Body of pancreas (tissue), 4 donors: ENCODE results near the gene RNF130.

Experiments used
- POLR2A ChIP-seq, 3 donors: fragments of 450-650 bp; IDR thresholded peaks; one replicate each; pipeline ENCODE4 v1.6.1; 2016; ENCODE audit warnings: antibody characterized with exemption in 3 of 3, mild to moderate bottlenecking in 2 of 3
- TF ChIP-seq, protein P1 (sequence below), 7 experiments: fragments of 450-650 bp in 4 of 7; fragments of 200-600 bp in 3 of 7; sonication (generic) in 3 of 7; IDR thresholded peaks; one replicate each; pipeline ENCODE4 v1.5.1; 2016 to 2019; ENCODE audit warnings: antibody characterized with exemption in 7 of 7

DNA sequence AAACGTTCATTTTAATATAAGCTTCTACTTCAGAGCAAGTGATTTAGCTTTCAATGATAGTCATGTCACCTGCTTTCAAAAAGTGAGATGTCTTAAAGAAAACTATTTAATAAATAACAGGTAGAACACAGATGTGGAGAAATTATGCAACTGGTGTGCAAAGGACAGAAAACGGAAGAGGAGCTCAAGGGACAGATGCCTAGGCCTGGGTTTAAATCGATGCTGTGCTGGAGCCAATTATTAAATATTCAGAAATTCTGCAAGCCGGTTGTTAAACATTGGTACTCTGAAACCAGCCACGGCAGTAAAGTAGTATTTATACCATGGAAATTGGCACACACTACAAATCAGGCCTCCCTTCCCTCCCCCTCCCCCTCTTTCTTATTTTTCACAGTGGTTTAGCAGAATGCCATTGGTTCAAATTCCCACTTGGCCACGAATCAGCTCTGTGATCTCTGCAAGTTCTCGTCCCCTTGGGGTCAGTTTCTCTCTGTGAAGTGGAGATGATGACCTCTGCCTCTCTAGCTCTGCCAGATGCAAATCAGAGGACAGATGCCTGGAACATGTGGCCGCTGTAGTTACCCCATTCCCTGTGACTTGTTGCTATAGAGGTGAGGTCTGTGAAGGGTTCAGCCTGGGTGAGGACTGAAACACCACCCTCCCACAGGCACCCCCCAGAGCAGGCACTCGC is 6.2 kb upstream of the RNF130 start:
- TF ChIP-seq, protein P1, sequence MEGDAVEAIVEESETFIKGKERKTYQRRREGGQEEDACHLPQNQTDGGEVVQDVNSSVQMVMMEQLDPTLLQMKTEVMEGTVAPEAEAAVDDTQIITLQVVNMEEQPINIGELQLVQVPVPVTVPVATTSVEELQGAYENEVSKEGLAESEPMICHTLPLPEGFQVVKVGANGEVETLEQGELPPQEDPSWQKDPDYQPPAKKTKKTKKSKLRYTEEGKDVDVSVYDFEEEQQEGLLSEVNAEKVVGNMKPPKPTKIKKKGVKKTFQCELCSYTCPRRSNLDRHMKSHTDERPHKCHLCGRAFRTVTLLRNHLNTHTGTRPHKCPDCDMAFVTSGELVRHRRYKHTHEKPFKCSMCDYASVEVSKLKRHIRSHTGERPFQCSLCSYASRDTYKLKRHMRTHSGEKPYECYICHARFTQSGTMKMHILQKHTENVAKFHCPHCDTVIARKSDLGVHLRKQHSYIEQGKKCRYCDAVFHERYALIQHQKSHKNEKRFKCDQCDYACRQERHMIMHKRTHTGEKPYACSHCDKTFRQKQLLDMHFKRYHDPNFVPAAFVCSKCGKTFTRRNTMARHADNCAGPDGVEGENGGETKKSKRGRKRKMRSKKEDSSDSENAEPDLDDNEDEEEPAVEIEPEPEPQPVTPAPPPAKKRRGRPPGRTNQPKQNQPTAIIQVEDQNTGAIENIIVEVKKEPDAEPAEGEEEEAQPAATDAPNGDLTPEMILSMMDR (IDR thresholded peaks at IDR 0.05): no peak
- no peak for TF ChIP-seq POLR2A (IDR thresholded peaks at IDR 0.05)
